Activated naive CD4-positive, alpha-beta T cell treated with anti-CD3 and anti-CD28 coated beads, Interleukin-2, amount 50 U/mL, for 16 hours (primary cell): Measurements from ENCODE around the gene CRB1.

Experiments used
- DNase-seq: peaks from one replicate; pipeline ENCODE4 v3.0.0-alpha.2; 2020

CRB1 gene

DNA sequence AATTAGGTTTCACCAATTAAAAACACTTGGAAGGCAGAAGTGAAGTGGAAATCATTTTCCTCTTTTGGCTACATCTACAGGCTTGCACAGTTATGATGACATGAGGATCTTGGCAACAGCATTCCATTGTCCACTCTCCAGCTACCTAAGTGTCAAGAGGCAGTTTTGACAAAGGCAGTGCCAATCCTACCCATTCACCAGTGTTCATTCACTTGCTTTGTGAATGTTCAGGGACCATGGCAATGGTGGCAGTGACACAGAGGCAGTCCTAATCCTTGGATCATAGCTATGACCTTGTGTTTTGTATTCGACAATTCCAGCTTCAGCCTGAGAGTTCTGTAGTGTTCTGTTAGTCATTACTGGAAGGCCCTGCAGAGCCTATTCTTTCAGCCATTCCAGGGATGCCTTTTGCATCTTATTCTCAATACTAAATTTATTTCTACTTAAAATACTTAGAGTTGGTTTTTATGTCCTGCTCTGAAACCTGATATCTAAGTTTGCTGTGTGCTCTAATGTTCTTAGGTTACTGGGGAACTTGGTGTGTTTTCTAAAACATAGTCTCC is 36.7 kb downstream of the CRB1 start:
- DNase-seq, result no peak

DNA sequence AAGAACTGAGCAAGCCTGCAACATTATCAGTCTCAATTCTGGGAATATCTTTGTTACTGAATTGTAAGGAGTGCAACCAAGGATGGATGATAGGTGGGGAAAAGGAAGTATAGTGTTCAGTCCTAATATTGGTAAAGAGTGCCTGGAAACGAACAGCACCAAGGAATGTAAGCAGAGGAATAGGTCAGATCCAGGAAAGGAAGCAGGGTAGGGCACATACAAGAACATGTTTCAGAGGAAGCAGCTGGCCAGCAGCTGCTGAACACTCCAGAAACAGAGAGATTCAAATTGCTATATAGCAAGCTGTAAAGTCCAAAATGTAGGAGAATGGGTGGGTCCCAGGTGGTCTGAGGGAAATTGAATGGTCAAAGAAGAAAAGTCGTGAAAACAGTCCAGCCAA is 37.9 kb downstream of the CRB1 start:
- no peak for DNase-seq

DNA sequence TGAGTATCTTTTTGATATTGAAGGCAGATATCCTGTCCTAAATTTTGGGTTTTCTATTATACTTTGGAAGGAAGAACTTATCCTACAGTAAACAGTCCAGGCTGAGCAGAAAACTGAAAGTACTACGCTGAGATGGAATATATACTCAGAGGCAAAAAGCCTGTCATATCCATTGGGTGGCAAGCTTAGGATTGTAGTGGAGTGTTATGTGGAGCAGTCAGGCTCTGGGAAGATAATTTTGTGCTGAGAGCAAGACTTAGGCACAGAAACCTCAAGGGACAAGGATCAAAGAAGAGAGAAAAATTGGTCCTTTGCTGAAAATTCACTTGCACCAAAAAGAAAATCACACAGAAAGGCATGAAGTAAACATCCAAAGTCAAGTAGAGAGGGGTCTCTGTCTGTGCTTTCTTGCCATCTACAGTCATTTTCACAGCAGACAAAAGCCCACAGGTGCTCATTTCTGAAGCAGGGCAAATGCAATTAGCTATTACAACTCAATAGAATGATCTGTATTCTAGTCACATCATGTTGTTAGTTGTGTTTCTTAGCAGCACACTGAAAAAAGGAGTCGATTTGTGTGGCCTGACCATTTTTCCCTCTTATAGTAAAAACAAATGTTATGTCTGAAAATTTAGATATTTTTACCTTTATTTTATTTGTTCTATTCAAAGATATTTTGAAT is 38.5 kb downstream of the CRB1 start:
- no peak for DNase-seq

DNA sequence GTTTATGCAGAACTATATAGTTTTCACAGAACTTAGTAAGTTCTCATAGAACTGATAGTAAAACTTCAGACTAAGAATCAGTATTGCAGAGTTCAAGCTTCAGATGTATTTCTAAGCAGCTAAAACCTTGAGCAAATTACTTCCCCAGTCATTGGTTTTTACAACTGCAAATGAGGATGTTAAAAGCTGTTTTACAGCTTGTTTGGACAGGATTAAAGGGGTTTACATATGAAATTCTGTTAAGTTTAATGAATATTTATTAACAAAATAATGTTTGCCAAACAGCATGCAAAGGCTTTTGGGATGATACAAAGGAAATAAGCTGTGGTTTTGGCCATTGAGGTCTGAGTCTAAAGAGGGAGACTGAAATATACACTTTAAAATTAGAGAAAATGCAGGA is 39.1 kb downstream of the CRB1 start:
- DNase-seq, result no peak

DNA sequence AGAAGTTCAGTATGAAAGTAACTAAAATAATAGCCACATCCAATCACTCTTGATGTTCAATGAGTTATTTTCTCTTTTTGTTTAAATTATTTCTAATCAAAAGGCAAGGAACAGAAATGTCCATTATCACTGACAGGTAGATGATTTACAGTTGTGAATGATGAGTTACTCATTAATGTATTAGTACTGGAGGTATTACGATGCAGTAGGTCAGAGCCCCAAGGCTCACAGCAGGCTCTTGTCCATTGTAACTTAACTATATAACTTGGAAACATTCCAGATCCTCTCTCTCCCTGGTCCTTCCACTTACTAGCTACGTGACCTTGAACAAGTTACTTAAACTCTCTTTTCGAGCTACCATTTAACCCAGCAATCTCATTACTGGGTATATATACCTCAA is 39.5 kb downstream of the CRB1 start:
- DNase-seq, result no peak

DNA sequence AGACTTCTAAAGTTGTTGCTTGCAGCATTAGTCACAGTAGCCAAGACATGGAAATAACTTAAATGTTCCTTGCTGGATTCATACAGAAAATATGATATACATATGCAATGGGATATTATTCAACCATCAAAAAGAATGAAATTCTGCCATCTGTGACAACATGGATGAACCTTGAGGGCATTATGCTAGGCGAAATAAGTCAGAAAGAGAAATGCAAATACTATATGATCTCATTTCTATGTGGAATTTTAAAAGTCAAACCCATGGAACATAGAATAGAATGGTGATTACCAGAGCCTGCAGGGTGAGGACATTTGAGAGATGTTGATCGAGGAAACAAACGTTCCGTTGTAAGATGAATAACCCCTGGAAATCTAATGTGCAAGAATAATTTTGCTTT is 43.0 kb downstream of the CRB1 start:
- no peak for DNase-seq

DNA sequence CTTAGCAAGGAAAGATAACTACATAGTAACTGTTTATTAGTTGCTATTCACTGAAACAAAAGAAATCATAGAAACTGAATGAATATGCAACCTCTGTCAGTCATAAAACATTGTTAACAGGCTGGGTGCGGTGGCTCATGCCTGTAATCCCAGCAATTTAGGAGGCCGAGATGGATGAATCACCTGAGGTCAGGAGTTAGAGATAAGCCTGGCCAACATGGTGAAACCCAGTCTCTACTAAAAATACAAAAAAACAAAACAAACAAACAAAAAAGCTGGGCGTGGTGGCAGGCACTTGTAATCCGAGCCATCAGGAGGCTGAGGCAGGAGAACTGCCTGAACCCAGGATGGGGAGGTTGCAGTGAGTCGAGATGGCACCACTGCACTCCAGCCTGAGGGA is 44.1 kb downstream of the CRB1 start:
- no peak for DNase-seq

DNA sequence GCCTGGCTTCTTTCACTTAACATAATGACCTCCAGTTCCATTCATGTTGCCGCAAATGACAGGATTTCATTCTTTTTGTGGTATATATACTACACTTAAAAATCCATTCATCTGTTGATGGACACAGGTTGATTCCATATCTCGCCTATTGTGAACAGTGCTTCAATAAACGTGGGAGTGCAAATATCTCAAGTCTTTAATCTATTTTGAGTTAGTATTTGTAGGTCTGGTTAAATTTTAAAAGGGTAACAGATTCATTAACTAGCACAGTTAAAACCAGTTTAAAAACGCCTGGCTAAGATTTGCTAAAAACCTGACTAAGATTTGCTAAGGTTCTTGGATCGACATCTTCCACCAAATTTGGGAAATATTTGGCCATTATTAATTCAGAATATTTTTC is 45.7 kb downstream of the CRB1 start:
- DNase-seq, result no peak

DNA sequence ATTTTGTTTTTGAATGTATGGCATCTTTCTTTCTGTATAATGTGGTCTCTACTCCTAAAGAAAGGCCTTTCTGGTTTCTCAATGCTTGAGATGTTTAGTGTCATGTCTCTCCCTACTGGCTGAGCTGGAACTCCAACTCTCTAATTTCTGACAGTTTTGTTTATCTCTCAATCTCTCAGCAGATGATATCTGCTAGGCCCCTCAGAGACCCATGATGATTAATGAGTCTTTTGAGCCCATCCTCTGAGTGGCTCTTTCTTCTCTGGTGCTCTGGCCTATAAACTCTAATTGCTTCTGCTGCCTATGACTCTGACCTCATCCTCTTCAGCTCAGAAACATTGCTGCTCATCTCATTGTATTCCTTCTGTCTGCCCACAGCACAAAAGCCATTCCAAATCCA is 46.6 kb downstream of the CRB1 start:
- DNase-seq, result no peak

DNA sequence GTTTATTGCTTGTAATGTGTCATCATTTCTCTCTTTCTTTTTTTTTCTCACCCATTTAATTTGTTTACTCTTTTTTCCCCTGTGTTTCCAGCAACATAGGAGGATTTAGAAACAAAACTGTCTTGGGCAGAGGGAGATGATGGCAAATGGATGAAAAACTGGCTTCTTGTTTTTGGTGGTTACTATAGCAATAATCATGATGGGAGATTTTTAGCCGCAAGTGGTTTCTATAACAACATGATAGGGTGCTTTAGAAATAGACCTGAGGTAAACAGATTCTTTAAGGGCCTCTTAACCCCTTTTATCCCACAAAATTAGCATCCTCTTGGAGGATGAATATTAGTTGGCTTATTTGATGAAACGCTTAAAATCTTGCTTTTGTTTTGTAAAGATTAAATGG is 51.6 kb downstream of the CRB1 start:
- DNase-seq, result no peak

DNA sequence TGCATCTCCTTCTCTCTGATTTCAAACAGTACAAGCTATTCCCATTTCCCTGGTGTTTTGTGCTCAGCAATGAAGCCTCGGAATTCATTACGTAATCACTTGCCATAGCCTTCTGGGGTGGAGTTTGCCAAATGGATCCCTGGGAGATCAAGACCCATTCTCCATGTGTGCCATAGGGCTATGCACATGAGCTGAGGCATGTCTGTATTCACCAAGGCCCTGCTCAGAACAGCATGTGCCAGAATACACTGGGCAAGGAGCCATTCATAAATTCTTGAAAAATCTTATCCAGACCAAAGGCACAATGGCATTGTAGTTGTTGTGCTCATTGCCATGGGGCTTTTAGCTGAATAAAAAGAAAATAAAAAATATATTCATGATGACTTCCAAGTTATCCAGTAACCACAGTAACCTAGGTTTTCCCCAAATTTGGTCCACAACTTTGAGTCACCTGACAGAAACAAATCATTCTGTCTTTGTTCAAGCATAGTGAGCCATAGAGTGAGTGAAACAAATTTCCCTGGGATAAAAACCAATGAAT is 53.0 kb downstream of the CRB1 start:
- no peak for DNase-seq

DNA sequence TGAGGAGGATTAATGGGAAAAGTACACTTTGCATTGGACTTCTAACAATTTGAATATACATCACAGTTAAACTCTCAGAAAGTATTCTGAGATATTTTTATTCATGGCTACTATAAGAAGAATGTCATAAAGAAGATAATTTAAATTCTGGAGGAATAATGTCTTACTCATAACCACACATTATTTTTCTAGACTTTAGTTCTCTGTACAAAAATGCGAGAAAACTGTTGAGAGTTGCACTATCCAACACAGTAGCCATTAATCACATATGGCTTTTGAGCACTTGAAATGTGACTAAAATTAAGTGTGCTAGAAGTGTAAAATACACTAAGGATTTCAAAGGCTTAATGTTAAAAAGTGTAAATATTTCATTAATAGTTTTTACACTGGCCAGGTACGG is 53.8 kb downstream of the CRB1 start:
- no peak for DNase-seq

DNA sequence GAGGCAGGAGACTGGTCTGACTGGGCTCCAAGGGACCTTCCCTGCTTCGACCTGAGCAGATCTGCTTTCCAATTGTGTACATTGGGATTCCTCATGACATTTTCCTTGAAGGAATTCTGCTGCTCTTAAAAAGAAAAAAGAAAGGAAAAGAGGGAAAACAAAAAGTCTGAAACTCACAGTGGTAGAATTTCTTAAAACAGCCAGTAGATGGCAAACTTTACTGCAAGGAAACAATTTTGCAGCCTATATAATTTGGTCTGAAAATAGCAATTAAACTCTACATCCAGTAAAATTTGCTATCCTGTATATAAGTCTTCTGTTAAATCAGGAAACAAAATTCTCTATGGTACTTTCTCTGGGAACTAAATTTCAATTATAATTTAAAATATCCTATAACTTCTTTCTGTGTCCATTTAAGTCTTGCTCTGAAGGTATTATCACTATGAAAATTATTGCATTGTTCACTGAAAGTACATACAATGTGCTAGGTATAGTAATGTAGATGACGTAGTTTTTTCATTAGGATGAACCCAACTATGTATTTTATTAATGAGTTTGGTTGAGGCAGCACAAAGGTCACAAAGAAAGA is 59.8 kb downstream of the CRB1 start:
- no peak for DNase-seq

DNA sequence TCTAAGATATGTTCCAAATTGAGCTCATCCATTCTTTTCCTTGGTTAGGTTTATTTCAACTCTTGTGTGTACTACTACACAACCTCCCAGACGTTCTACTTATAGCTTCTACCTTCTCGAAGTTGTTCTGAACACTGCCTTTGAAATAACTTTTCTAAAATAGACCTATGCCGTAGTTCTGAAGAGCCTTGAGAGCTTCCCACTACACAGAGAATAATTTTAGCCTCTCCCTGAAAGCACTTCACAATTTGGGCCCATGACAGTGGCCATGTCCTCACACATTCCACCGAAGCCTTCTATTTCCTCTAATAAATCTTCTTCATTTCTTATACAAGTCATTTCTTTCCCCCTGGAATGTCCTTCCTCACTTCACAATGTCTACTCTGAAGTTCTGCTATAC is 62.2 kb downstream of the CRB1 start:
- no peak for DNase-seq

DNA sequence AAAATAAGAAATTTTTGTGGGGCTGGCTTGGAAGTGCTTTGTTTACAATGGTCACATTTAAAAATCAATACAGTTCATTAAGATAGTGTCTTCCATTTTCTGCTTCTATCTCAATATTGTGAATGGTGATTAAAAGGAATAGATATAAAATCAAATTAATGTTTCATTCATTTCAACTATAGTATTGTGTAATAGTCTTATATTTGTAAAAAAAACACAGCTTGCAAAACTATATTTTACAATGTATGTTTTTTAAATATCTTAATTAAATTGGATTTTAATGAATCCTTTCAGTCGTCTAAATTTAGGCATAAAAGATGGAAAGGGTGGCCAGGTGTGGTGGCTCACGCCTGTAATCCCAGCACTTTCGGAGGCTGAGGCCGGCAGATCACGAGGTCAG is 63.5 kb downstream of the CRB1 start:
- DNase-seq, result no peak

DNA sequence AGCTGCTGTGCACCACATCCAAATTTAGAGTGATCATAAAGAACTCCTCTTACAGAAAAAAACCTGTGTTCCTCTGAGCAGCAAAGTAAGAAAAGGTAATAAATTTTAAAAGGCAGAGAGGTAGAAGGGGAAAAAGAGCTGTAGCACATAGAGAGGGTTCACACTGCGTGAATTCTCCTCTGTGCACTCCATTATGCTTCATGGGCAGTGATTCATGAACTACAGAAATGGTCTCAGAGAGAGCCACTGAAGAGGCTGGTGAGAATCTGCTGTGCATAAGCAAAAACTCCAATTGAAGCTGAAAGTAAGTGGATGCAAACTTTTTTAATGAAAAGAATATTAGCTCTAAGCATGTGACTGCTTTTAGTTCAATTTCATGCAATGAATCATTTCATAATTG is 65.0 kb downstream of the CRB1 start:
- DNase-seq, result no peak

DNA sequence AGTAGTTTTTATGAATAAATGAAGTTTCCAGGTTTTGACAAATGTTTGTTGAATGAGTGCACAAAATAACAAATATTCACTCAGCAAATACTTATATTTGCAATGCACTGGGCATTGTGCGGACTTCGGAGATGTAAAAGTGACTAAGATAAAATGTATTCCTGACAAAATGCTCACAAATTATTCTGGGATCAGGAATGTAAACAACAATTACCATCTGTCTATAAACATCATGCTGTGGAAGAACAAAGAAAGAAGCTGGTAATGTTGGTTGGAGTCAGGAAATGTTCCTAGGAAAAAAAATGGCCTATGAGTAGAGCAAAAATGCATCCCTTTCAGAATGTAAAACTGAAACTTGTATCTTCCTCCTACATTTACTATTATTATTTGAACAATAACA is 68.5 kb downstream of the CRB1 start:
- no peak for DNase-seq

DNA sequence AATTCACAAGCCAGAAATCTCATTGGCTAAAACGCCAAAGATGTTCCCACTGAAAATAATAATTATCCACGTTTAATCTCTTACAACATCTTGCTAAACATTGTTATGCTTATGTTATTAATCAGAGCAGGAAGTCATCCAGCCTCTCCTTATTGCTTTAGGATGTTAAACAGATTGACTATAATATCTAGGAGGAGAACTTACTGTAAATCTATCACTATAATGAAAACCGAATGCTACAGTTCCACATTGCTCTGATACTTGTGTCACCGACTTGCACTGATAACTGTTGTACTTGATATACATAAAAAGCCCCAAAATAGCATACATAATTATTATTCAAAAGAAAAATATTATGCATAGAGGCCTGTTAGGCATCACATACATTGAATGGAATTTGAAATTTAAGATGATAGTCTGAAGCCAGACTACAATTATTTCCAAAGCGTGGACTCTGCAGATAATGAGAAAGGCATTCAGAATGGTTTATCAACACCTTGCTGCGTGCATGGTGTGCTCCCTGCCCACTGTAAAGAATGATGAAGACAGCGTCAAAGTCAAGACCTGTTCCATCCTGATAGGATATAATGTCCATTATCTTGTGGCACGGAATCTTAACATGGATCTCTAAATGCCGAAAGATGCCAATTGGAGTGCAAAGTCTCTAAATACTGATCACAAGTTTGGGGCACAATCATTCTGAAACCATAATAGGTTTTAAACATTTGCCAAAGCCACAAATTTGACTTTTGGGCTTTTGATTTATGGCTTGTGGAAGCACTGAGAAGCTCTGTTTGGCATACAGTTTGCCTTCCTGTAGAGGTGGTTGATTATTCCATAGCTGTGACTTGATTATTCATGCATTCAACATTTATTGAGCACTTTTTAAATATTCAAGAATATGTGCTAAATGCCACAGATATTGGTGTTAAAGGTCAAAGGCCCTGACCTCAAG is 71.3 kb downstream of the CRB1 start:
- DNase-seq, result no peak

DNA sequence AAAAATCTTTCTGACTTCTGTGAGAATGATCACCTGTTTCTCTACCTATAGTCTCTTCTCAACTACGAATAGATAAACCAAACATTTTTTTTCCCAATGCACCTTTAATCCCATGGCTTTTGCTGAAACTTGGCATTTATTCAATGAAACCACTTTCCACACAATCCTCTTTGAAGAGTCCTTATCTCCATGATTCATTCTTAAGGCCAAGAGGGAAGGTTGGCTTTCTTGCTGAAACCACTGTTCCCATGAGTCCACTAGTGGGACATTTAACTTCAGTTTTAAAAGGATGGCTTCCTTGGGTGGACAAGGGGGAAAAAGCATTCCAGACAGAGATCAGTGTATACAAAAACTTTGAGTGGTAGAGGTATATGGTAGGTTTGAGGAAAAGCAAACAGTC is 73.6 kb downstream of the CRB1 start:
- no peak for DNase-seq

DNA sequence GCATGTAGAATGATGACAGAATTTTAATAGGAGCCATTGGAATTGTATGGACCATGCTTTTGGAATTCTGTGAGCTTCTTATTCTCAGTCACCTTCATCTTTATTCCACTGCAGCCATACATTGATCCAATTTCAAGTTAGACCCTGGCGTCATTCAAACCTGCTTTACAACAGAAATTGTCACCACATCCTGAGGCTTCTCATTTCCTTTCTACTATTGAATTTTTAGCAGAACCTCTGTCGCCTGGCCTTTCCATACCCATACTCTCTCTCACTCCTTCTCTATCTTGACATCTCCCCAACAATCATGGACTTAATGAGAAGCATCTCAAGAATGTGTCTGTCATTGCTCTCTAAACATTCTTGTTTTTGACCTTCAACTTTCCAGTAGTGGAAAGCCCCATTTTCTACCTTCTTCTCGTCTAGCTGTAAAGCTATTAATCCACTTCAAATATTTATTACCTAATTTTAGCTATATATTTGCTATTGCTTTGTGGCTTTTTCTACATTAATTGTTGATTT is 74.1 kb downstream of the CRB1 start:
- no peak for DNase-seq

DNA sequence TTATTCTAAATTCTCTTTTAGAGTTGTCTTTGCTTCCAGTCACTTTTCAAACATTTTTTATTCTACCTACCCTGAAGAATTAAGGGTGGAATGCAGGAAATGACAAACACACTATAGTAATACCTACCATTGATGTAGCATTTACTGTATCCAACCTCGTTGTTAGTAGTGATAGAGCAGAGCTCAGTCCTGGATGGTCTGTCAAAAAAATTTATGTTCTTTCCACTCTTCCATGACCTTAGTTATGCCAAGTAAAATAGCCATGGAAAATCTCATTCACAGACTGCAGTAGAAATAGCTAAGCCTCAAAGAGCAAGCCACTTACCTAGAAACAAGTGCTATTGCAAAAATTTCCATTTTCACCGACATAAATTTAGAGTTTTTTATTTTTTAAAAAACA is 74.6 kb downstream of the CRB1 start:
- no peak for DNase-seq

DNA sequence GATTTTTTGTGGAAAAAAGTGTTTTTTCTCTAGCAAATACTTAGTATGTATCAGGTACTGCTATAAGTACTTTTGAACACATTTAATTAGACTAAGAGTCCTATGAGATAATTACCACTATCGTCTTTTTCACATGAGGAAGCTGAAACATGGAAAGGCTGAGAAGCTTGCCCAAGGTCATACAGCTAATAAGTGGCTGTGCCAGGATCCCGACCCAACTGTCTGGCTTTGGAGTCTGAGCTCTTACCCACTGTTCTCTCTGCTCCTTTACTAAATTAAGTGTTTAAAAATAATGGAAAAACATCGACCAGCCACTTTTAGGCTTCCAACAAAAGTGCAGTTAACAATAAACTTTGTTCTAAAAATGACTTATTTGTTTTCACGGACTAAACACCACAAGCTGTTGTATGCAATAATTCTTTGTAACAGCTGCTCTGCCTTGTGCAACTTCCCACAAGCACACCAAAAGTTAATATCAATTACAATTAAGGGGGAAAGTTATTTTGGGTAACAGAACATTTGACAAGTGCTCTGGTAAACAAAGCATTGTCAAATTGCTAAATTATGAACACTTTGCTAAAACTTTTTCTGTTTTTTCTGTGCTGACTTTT is 75.7 kb downstream of the CRB1 start:
- no peak for DNase-seq
